ENCODE data around the gene CTSZ.
"Not testable (repeated sequence)": the region's sequence is repeated elsewhere in the genome, so short reads cannot be mapped to it uniquely, and the experiment has no call there.

CTSZ gene

GRCh38 chr20:58998656-58999055 is 8.4 kb downstream of the CTSZ start:
- no peak for DNase-seq (ENCODE audit: low read depth, low spot score)

- DNase-seq (ENCODE audit: low read depth, low spot score) = no peak
Measured at GRCh38 chr20:58997141-58997770, 9.8 kb downstream of the CTSZ start.

- no peak for DNase-seq (ENCODE audit: low read depth, low spot score)
Measured at GRCh38 chr20:58996226-58996611, 10.8 kb downstream of the CTSZ start.

DNA sequence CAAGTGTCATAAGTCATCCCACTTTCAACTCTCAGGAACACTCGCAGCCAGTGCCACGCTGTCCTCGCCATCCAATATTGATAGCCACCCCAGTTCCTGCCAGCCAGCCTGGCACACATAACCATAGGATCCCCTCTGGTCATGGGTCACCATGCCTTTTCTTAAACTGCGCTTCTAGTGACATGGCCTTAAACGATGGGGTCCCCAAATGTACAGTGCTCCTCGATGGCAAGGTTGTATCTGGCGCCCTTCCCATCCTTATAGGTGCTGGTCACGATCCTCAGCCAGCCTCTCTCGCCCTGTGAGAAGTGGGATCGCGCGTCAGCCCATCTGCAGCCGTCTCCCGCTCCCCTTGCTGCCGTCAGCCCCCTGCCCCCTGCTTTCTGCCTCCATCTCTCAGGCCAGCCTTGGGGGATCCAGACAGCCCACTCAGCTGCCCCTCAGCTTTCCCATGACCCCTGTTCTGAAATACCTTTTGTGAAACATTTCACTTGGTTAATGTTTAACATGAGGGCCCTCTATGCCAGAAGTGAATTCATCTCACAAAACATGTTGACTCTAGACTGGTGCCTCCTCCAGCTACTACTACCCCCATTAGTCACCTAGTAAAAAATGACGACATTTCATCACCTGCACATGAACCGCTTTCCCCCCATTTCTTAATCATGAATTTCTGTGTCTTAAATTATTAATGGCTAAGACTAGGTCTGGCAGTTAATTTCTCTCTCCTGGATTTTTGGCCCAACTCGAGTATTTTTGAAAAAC is 11.4 kb downstream of the CTSZ start:
- no peak for DNase-seq (ENCODE audit: low read depth, low spot score)

DNA sequence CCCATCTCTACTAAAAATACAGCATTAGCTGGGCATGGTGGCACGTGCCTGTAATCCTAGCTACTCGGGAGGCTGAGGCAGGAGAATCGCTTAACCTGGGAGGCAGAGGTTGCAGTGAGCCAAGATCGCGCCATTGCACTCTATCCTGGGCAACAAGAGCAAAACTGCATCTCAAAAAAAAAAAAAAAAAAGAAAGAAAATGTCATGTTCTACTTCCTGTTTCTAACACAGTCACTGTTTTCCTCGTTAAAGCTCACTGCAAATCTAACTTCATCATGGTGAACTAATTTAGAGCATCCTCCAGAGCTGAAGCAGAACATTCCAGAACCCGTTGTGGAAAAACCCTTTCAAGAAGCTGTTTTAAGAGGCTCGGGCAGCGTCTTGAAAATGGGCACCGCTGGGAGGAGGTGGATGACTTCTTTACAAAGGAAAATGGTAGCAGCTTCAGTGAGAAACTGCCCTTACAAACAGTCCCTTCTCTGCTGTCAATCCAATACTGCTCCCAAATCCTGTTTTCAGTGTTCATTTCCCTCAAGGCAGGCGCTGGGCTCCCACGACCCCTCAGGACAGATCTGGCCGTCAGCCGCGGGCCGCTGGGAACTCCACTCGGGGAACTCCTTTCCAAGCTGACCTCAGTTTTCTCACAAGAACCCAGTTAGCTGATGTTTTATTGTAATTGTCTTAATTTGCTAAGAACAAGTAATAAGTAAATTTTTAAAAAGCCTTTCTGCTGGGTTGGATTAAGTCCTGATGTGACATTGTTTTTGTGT is 12.5 kb downstream of the CTSZ start:
- DNase-seq (ENCODE audit: low read depth, low spot score) = no peak

- no peak for DNase-seq (ENCODE audit: low read depth, low spot score)
Measured at GRCh38 chr20:58993332-58994248, 13.5 kb downstream of the CTSZ start.

DNA sequence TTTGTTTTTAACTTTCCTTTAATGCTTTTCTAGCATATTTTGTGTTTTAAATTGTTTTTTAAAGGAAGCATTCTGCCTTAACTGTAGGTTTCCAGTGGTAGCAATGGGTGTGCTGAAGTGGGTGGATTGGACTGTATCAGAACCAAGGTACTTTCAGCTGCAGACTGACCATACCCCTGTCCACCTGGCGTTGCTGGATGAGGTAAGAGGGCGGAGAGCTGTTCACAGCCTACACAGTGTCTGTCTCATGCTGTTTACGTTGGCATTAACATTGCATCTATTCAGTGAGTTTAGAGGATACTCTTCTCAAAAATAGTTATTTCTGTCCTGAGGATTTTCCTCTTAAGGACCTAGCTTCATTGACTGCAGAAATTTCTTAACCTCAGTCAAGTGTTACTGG is 14.1 kb downstream of the CTSZ start:
- DNase-seq (ENCODE audit: low read depth, low spot score) = no peak

DNA sequence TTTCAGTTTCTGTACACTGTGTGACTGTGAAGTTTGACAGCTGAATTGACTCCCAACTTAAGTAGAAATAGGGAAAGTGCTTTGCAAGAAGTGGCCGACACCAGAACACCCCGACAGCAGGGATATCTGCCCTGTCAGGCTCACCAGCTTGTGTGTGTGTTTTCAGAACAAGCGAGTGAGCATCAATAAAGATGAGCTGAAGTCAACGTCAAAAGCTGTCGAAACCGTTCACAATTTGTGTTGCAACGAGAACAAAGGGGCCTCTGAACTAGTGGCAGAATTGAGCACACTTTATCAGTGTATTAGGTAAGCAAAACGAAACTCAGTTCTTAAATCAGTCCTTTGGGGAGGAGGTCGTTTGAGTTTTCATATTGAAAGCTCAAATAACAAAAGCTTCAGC is 15.3 kb downstream of the CTSZ start:
- no peak for DNase-seq (ENCODE audit: low read depth, low spot score)

GRCh38 chr20:58990651-58991445 is 16.2 kb downstream of the CTSZ start:
- DNase-seq (ENCODE audit: low read depth, low spot score) = no peak

DNA sequence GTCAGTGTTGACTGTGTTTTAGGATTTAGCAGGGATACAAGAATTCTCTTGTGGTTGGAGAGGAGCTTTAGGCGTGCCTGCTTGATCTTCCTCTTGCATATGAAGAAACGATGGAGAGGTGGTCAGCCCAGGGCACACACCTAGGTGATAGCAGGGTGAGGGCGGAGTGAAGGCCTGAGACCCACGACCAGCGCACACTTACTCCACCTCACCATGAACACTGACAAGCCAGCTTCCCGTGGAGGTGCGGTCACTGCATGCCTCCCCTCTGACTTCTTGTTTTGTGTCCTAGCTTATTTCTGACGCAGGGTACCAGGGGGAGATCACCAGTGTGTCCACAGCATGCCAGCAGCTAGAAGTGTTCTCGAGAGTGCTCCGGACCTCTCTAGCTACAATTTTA is 17.9 kb downstream of the CTSZ start:
- DNase-seq (ENCODE audit: low read depth, low spot score) = no peak

- no peak for DNase-seq (ENCODE audit: low read depth, low spot score)
Measured at GRCh38 chr20:58988565-58988882, 18.5 kb downstream of the CTSZ start.

DNA sequence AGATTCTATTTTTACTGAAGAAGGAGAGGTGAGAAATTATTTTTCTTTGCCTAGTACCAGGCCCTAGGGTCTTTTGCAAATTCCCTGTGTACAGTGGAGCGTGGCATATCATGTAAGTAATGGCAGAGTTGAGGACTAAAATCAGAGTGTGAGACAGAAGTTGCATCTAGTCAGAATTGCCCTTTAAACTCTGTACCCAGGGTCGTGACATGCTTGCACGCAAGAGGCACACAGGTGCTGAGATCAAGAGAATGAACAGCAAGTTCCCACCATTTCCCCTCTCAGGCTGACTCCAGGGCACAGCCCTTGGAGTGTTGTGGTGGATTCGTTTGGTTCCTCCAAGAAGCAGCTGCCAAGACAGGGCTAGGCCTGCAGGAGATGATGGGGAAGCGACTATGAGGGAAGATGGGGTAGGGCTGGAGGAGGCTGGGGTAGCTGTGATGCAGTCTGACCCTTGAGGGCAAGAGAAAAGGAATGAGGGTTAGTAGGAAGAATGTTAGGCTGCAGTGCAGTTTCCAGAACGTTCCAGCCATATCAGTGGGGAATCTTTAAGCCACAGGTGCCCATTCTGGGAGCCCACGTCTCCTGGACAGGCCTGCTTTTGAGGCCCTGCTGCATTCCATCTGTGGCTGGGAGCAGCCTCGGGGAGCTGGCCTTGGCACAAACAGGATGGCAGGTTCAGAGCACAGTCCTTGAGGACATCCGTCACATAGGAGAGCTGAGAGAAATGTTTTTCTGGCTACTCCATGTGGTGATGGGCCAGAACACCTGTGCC is 19.1 kb downstream of the CTSZ start:
- DNase-seq (ENCODE audit: low read depth, low spot score) = no peak

DNA sequence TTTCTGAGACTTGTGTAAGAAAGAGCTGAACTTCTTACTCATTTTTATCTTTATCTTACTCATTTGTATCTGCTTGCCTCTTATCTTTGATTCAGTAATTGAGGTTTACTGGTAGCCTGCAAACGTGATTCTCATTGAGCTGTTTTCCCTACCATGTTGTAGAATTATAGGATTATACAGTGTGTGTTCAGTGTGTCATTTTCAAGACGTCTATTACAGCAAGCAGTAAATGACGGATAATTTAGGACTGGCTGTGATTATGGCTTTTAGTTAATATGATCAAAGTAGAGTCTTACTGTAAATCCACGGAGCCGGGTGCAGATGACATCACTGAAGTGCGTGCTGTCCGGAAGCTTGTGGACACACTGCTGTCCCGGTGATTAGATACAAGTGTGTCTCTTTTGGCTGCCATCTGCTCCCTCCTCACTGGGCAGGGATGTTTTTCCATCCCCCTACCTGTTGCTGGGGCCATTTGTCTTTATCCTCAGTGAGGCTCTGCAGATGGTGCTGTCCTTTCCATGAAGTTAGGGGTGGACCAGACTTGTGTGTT is 20.0 kb downstream of the CTSZ start:
- no peak for DNase-seq (ENCODE audit: low read depth, low spot score)

- DNase-seq (ENCODE audit: low read depth, low spot score) = no peak
Measured at GRCh38 chr20:58986286-58986967, 20.6 kb downstream of the CTSZ start.

DNA sequence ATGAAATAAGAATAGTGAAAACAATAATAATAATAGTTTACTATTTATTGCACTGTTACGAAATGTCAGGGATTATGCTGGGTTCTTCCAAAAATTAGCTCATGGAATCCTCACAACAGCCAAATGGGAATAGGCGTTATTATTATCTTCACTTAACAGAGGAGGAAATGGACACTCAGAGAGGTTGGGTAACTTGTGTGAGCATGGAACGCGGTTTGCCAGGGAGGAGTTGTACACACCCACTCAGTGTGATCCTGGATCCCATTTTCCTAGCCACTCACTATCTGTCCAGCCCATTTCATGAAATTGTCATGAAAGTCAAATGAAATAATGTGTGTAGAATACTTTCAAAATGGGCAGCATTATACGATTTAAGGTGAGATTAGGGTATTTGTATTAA is 21.4 kb downstream of the CTSZ start:
- no peak for DNase-seq (ENCODE audit: low read depth, low spot score)

DNA sequence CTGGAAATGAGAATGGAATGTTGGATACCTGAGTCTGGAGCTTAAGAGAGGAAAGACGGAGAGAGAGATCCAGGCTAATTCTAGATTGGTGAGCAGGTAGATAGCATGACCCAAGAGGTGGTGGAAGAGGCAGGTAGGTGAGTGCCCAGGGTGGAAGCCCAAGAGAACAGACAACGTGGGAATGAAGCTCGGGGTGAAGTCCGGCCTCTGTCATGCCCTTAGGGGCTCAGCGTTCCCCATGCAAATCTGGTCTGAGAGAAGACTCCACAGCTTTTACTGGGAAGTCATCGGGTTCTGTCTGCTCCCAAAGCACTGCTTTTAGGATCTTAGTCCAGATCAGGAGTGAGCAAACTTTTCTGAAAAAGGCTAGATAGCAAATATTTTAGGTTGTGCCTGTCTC is 22.4 kb downstream of the CTSZ start:
- DNase-seq (ENCODE audit: low read depth, low spot score) = no peak

DNA sequence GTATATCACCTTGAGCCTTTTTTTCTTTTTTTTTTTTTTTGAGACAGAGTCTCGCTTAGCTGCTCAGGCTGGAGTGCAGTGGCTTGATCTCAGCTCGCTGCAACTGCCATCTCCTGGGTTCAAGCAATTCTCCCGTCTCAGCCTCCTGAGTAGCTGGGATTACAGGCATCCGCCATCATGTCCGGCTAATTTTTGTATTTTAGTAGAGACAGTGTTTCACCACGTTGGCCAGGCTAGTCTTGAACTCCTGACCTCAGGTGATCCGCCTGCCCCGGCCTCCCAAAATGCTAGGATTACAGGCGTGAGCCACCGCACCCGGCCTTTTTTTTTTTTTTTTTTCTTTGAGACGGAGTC is 24.0 kb downstream of the CTSZ start:
- DNase-seq (ENCODE audit: low read depth, low spot score) = not testable (repeated sequence)

DNA sequence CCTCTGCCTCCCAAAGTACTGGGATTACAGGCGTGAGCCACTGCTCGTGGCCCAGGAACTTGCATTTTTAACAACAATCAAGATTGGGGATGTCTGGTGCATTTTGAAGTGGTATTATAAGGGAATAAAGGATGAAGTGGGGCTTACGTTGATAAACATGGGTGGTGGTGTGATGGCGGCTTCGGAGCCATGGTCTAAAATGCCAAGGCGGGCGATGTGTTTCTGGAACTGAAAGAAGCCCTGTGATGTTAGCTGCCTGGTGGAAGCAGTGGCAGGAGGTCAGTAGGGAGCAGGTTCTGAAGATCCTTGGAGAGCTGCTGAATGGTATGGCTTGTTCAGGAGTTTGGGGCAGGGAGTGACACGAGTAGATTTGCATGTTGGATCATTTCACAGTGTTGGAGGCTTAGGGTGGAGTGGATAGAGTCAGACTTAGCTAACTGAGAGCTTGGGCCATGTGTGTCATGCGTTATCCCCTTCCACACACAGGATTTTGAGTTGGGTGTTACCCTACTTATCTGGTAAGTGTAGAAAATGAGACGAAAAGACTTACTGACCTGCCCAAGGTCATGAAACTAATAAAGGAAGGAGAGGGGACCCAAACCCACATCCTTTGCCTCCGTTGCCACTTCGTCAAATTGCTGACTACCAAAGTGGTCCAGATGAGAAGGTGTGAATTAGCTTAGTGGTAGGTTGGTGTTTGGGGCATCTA is 24.5 kb downstream of the CTSZ start:
- no peak for DNase-seq (ENCODE audit: low read depth, low spot score)
